Psoas muscle (tissue), 8 donors: ENCODE measurements around the gene HDDC3. TPM values are rescaled to one million over a fixed set of nuclear protein-coding genes. Genes with fewer than 3 reads are reported as not detected.

ENCODE experiments used
- ATAC-seq, 4 donors: fragments of 200-7000 bp; cut with Tn5 transposase; one replicate each; pipeline ENCODE4 v1.9.1; 2020; ENCODE audit warnings: moderate library complexity in 3 of 4, mild to moderate bottlenecking in 2 of 4
- DNase-seq, 2 donors: peaks; one replicate each; pipeline ENCODE4 v3.0.0-alpha.2; 2020
- H3K27ac ChIP-seq: fragments of 200-600 bp; one replicate; pipeline ENCODE4 v1.8.0; 2022
- H3K27me3 ChIP-seq, 3 donors: fragments of 200-600 bp in 1 of 3; one replicate each; pipeline versions ENCODE4 v1.6.1 to v1.8.0; 2013 to 2022; ENCODE audit warnings: low read length in 2 of 3, mild to moderate bottlenecking in 2 of 3, moderate library complexity in 1 of 3; ENCODE audit not compliant: insufficient read depth in 3 of 3
- H3K36me3 ChIP-seq, 2 donors: fragments of 200-600 bp in 1 of 2; one replicate each; pipeline versions ENCODE4 v1.6.1 to v1.8.0; 2013 to 2022; ENCODE audit warnings: low read depth in 1 of 2, mild to moderate bottlenecking in 1 of 2, moderate library complexity in 1 of 2; ENCODE audit not compliant: insufficient read depth in 1 of 2
- H3K4me1 ChIP-seq: fragments of 200-600 bp; one replicate; pipeline ENCODE4 v1.8.0; 2022
- H3K4me3 ChIP-seq: fragments of 200-600 bp; one replicate; pipeline ENCODE4 v1.8.0; 2022; ENCODE audit warnings: mild to moderate bottlenecking
- H3K9me3 ChIP-seq: fragments of 200-600 bp; one replicate; pipeline ENCODE4 v1.8.0; 2022
- WGBS, 3 donors: extraction: QIAGEN DNeasy Blood & Tissue Kit; methylation state at CpG; one replicate each; pipeline versions ENCODE4 v1.1.6 to v1.1.7; 2013; 5-methylcytosine and 5-hydroxymethylcytosine counted together
- intact Hi-C, 2 donors: fragments of 100-400 bp; cut with DNase I; formaldehyde crosslinking; loops; one replicate each; pipeline versions ENCODE4 v1.11.0 to v1.14.2; 2022
- polyA plus RNA-seq, 3 donors: library from polyadenylated mRNA; stranded (reverse); fragments of 200-250 nt; gene quantifications; one replicate each; pipeline ENCODE4 v1.2.3, GENCODE V29; 2013
- total RNA-seq, 4 donors: library from RNA; stranded (reverse); fragmentation: NEBNext Ultra II Directional in 2 of 4; extraction: Animal tissue kit (Norgen Biotek cat#: 25700) in 2 of 4; gene quantifications; one replicate each; pipeline versions ENCODE4 v1.2.1 to v1.2.4, GENCODE V29; 2021 to 2023
- TF ChIP-seq, protein P1 (sequence below): fragments of 200-600 bp; IDR thresholded peaks from one replicate; pipeline ENCODE4 v1.8.0; 2022; ENCODE audit warnings: antibody characterized with exemption
- donor health status: healthy with polysubstance abuse.
- donor health status: DM: no; HTN: no; CAD: no; lungs with moderate emphysema.
- donor health status: Bipolar disorder and iron deficiency.
- donor health status: healthy.
- donor health status: DM: yes; HTN: yes; CAD: no.
- donor health status: DM: no; HTN: no; CAD: no.
- donor health status: DM: no; HTN: no; CAD: no.
- donor health status: DM: yes; HTN: yes; CAD: no.

HDDC3 gene
- total and polyA plus RNA-seq, 7 donors: 7.2 to 25.5 (median 13.2) TPM

DNA sequence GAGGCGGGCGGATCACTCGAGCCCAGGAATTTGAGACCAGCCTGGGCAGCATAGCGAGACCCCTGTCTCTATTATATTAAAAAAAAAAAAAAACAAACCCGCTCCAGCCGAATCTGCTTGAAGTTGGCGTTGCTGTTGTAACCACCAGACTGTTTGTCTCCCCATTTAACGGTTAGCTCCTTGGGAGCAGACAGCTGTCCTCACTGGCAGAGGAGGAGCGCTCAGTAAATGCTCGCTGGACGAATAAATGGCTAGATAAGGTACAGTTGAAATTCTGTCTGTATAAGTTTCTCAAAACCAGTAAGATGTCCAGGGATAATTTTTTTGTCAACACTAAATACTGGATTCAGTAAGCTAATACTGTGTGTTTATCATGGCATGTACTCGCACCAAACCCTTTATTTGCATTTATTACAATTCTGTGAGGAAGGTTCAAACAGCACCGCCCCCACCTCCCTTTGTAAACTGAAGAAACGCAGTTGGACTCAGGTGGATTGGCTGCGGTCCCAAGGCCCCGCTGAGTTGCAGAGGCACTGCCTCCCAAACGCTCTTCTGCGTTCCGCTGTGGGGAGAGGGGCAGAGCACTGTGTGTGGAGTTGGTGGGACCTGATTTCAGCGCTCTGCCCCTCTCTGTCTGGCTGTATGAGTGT, 23.4 kb upstream of the HDDC3 start:
- intact Hi-C loops: loop anchor here (2.0 to 5.0 kb wide), 6 partner anchors 37 to 317 kb away; partner anchors contain the start of gene PRC1 (in 1 of the 2)
- no peaks in the 10 kb centered on the region for H3K9me3 ChIP-seq
- DNase-seq: no peak
- 61 to 66% (median 65%) methylated on average over 20 of the region's 20 CpGs for WGBS, 3 donors
- TF ChIP-seq, protein P1, sequence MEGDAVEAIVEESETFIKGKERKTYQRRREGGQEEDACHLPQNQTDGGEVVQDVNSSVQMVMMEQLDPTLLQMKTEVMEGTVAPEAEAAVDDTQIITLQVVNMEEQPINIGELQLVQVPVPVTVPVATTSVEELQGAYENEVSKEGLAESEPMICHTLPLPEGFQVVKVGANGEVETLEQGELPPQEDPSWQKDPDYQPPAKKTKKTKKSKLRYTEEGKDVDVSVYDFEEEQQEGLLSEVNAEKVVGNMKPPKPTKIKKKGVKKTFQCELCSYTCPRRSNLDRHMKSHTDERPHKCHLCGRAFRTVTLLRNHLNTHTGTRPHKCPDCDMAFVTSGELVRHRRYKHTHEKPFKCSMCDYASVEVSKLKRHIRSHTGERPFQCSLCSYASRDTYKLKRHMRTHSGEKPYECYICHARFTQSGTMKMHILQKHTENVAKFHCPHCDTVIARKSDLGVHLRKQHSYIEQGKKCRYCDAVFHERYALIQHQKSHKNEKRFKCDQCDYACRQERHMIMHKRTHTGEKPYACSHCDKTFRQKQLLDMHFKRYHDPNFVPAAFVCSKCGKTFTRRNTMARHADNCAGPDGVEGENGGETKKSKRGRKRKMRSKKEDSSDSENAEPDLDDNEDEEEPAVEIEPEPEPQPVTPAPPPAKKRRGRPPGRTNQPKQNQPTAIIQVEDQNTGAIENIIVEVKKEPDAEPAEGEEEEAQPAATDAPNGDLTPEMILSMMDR: no peak
- no peak for ATAC-seq
- peaks cover 2 to 37% of the 10 kb centered on the region in 2 donors for H3K36me3 ChIP-seq
- H3K27me3 ChIP-seq: no peaks in the 10 kb centered on the region
- H3K4me3 ChIP-seq: peak overlapping the region; percentile 89
- peak overlapping the region; percentile 100 for H3K27ac ChIP-seq
- H3K4me1 ChIP-seq: peaks cover 26% of the 10 kb centered on the region

DNA sequence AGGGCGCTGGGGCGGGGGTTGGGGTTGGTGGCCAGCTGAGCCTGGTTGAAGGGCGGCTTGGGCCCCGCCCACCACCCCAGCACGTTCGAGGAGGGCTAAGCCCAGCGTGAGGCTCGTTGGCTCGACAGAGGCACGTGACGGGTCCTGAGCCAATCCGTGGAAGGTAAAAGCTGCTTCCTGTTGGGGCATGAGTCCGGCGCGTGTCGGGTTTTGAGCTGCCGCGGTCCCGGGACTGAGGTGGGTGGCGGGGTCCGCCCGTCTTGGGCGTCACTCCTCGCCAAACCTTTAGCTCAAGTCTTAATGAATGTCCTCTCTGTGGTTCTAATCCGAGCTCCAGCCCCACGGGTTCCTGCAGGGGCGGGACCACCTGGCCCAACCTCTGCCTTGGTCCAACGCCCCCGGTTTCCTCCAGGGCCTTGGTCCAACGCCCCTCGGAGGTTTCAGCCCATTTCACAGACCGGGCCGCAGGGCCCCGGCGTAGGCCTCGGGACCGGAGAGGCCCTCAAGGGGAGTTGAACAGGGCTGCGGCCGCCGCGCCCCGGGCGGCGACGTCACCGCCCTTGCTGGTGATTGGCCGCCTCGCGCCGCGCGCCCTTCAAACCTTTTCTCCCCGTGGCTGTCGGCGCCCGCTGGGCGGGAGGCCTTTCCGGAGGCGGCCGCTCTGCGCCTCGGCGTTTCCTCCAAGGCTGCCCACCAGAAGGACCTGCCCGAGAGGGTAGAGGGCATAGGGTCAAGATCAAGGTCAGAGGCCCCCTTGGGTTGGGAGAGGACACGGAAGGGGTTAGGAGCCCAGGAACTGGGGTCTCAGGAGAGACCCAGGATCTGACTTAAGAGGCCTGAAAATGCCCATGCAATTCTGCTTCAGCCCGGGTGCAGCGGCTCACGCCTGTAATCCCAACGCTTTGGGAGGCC, 22.6 kb upstream of the HDDC3 start, which contains the start of gene RCCD1:
TSS of gene RCCD1 (plus strand) at position 173 of the 912 bp plus-strand sequence. CDS start 1,851 bp downstream, outside the sequence.
- Histone ChIP-seq H3K36me3 (peaks cover 2 to 41% of the 10 kb centered on the region in 2 donors), H3K27ac (peak within 1 kb of the TSS; percentile 100), H3K4me1 (peaks cover 18% of the 10 kb centered on the region), H3K27me3 (no peaks in the 10 kb centered on the region), H3K4me3 (peak within 1 kb of the TSS; percentile 89), H3K9me3 (no peaks in the 10 kb centered on the region)
- intact Hi-C loops: loop anchor here (5.0 kb wide), 4 partner anchors 37 to 317 kb away; partner anchors contain the start of gene PRC1 (in 1 of the 2)
- TF ChIP-seq, protein P1: no peak
- DNase-seq (peak; percentile 97 to 98), ATAC-seq (peak; percentile 92 to 94 (median 93))
- 2% methylated on average over 63 to 69 of the region's 69 CpGs for WGBS, 3 donors

DNA sequence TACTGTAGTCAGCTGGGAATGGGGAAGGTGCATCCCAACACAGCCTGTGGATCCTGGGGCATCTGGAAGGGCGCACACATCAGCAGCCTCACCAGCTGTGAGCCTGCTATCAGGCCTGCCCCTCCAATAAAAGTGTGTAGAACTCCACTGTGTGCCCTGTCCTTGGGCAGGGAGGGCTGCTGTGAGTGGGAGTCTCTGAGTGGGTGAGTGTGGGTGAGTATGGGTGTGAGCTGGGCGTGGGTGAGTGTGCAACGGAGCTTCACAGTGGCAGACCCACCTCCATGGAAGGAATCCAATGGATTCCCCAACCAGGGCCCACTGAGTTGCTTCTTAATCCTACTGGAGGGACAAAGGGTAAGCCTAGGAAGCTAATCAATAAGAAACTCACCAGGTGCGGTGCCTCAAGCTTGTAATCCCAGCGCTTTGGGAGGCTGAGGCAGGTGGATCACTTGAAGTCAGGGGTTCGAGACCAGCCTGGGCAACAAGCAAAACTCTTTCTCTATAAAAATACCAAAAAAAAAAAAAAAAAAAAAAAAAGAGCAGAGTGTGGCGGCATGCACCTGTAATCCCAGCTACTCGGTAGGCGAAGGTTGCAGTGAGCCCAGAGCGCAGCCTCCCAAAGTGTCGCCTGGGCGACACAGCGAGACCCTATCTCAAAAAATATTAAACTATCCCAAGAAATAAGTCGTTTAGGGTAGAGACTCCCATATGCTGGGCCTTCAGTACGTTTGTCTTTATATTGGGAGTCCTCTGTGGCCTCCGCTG, 21.8 kb upstream of the HDDC3 start:
- H3K36me3 ChIP-seq: peaks cover 2 to 50% of the 10 kb centered on the region in 2 donors
- TF ChIP-seq, protein P1: no peak
- H3K27ac ChIP-seq: peak overlapping the region; percentile 100
- H3K4me3 ChIP-seq: peak overlapping the region; percentile 89
- no peak for DNase-seq
- H3K9me3 ChIP-seq: no peaks in the 10 kb centered on the region
- WGBS, 3 donors: 69 to 73% (median 72%) methylated on average over 16 of the region's 16 CpGs
- peaks cover 12% of the 10 kb centered on the region for H3K4me1 ChIP-seq
- intact Hi-C loops: no loop called here
- H3K27me3 ChIP-seq: no peaks in the 10 kb centered on the region
- no peak for ATAC-seq

GRCh38 chr15:90952901-90953677, 20.7 kb upstream of the HDDC3 start:
- no peaks in the 10 kb centered on the region for H3K27me3 ChIP-seq
- H3K4me1 ChIP-seq: peaks cover 12% of the 10 kb centered on the region
- TF ChIP-seq, protein P1: no peak
- no peak for ATAC-seq
- no peaks in the 10 kb centered on the region for H3K9me3 ChIP-seq
- WGBS, 3 donors: 87 to 91% (median 88%) methylated on average over 14 of the region's 14 CpGs
- H3K27ac ChIP-seq: no peak overlapping the region
- DNase-seq: no peak
- no peak overlapping the region for H3K4me3 ChIP-seq
- H3K36me3 ChIP-seq: peaks cover 5 to 60% of the 10 kb centered on the region in 2 donors
- intact Hi-C loops: no loop called here
